Chondrocyte (in vitro differentiated cells): ENCODE data around the gene ZNF334. TPM values are rescaled to one million over a fixed set of nuclear protein-coding genes. Genes with fewer than 3 reads are reported as not detected.

Experiments used
- DNase-seq: peaks from one replicate; pipeline ENCODE4 v3.0.0; 2021; ENCODE audit warnings: mixed read lengths, low spot score
- H3K27ac Mint-ChIP-seq: one replicate; pipeline ENCODE4 v1.8.0; 2021; ENCODE audit warnings: mild to moderate bottlenecking, moderate library complexity, mixed read lengths; ENCODE audit not compliant: unreplicated experiment
- H3K27me3 Mint-ChIP-seq: 2 replicates; pipeline ENCODE4 v1.8.0; 2021; ENCODE audit warnings: low read depth, mixed read lengths
- H3K36me3 Mint-ChIP-seq: 2 replicates; pipeline ENCODE4 v1.8.0; 2021; ENCODE audit warnings: low read depth, mixed read lengths
- H3K4me1 Mint-ChIP-seq: 2 replicates; pipeline ENCODE4 v1.8.0; 2021; ENCODE audit warnings: low read depth, mild to moderate bottlenecking, mixed read lengths
- H3K4me3 Mint-ChIP-seq: one replicate; pipeline ENCODE4 v1.8.0; 2021; ENCODE audit warnings: mild to moderate bottlenecking, moderate library complexity, mixed read lengths; ENCODE audit not compliant: unreplicated experiment
- H3K9me3 Mint-ChIP-seq: 2 replicates; pipeline ENCODE4 v1.8.0; 2021; ENCODE audit warnings: low read depth, mixed read lengths
- CTCF ChIP-seq: fragments of 200-600 bp; sonication (generic); IDR thresholded peaks from 2 replicates; pipeline ENCODE4 v1.5.0; 2021; ENCODE audit warnings: antibody characterized with exemption, mild to moderate bottlenecking, moderate library complexity
- total RNA-seq: library from RNA; stranded (reverse); gene quantifications from 3 replicates; pipeline ENCODE4 v1.2.1, GENCODE V29; 2021

The ZNF334 gene
- total RNA-seq, 1 donor from 2014 or later: 4.8 TPM

GRCh38 chr20:46539113-46539512 is 25.8 kb upstream of the ZNF334 start:
- Mint-ChIP-seq H3K9me3 (no peaks in the 10 kb centered on the region), H3K27ac (no peak overlapping the region), H3K27me3 (peaks cover 18% of the 10 kb centered on the region), H3K4me3 (no peak overlapping the region), H3K36me3 (no peaks in the 10 kb centered on the region), H3K4me1 (no peaks in the 10 kb centered on the region)
- no peak for DNase-seq
- no peak for TF ChIP-seq CTCF

GRCh38 chr20:46530640-46531039 is 17.3 kb upstream of the ZNF334 start:
- DNase-seq: no peak
- Mint-ChIP-seq H3K36me3 (no peaks in the 10 kb centered on the region), H3K27me3 (peaks cover 38% of the 10 kb centered on the region), H3K27ac (no peak overlapping the region), H3K4me3 (no peak overlapping the region), H3K9me3 (no peaks in the 10 kb centered on the region), H3K4me1 (no peaks in the 10 kb centered on the region)
- no peak for TF ChIP-seq CTCF

DNA sequence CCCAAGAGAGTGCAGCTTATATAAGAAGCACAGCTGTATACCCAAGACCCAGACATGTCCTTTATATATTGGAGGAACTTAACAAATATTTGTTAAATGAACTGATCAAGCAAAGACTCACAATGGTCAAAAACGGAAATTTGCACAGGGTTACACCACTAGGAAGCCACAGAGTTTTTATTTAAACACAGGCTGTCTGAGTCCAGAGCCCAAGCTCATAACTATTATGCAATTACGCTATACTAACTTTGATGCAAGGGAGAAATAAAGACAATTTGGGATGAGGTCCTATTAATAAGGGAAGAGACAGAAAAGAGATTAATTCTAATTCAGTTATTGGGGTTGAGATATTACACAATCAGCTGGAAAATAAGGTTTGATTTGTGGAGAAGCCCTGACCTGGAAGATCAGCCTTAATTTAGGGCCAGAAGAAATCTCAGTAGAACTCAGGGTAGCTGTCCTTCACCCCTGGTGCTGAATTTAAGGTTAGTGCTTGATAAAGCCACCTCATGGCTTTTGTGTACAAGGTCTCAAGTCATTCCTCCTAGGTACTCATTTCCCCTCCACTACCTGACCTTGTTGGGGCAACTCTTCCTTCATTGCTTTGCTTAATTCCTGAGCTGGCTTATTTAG is 10.5 kb upstream of the ZNF334 start:
- H3K27ac Mint-ChIP-seq: no peak overlapping the region
- no peaks in the 10 kb centered on the region for H3K9me3 Mint-ChIP-seq
- no peaks in the 10 kb centered on the region for H3K4me1 Mint-ChIP-seq
- H3K27me3 Mint-ChIP-seq: peaks cover 31% of the 10 kb centered on the region
- H3K36me3 Mint-ChIP-seq: no peaks in the 10 kb centered on the region
- no peak for TF ChIP-seq CTCF
- H3K4me3 Mint-ChIP-seq: no peak overlapping the region
- no peak for DNase-seq

GRCh38 chr20:46523108-46523507 is 9.7 kb upstream of the ZNF334 start:
- H3K27me3 Mint-ChIP-seq: peaks cover 28% of the 10 kb centered on the region
- H3K9me3 Mint-ChIP-seq: no peaks in the 10 kb centered on the region
- no peaks in the 10 kb centered on the region for H3K4me1 Mint-ChIP-seq
- H3K4me3 Mint-ChIP-seq: no peak overlapping the region
- no peak for DNase-seq
- H3K36me3 Mint-ChIP-seq: no peaks in the 10 kb centered on the region
- no peak for TF ChIP-seq CTCF
- H3K27ac Mint-ChIP-seq: no peak overlapping the region

DNA sequence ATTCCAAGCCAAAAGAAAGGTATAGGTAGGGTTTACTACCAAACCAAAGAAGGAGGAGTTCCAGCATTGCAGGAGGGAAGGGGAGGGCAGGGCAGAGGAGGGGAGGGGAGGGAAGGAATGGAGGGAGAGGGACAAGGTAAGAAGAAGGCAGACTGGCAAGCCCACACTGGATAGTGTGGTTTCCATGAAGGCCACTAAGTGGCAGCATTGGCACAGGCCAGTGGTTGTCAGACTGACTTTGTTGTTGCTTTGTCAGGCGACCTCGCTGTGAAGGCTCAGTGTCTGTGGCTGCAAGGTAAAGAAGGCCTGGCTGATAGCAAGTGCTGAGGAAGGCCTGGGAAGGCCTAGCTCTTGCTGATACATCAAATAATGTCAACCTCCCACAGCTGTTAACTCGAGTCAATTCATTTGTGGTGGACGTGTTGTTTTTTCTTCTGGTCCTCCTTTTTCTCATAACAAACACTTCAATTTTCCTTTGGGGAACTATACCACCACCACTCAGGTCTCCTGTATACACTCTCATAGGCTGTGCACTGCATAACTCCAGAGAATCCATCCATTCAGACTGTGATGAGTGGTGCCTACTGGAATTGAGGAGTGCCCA is 7.7 kb upstream of the ZNF334 start:
- Mint-ChIP-seq H3K27ac (no peak overlapping the region), H3K36me3 (no peaks in the 10 kb centered on the region), H3K9me3 (no peaks in the 10 kb centered on the region), H3K27me3 (peaks cover 29% of the 10 kb centered on the region), H3K4me1 (no peaks in the 10 kb centered on the region), H3K4me3 (no peak overlapping the region)
- peak; percentile 84 for TF ChIP-seq CTCF
- no peak for DNase-seq
